ENCODE data around the gene KRT1.

GRCh38 chr12:52648012-52648550, 32.1 kb downstream of the KRT1 start:
- TF ChIP-seq CTCF (IDR thresholded peaks at IDR 0.05; ENCODE audit: low read depth, low read length, poor library complexity, severe bottlenecking) (no peak), EZH2phosphoT487 (IDR thresholded peaks at IDR 0.05; ENCODE audit: borderline replicate concordance, low read length) (no peak)

Measured in DOHH2 (cell line).